GM08714 (cell line): ENCODE results near the gene MED12L.

Experiments
- H3K4me3 ChIP-seq: fragments of 200-500 bp; sonication (Bioruptor generic); 2 replicates; pipeline ENCODE4 v1.5.1; 2014; ENCODE audit warnings: mild to moderate bottlenecking, low read length, inconsistent platforms
- ZNF274 ChIP-seq: IDR thresholded peaks from 2 replicates; pipeline ENCODE4 v1.6.1; 2012; ENCODE audit warnings: mild to moderate bottlenecking, low read depth, low read length

MED12L gene

DNA sequence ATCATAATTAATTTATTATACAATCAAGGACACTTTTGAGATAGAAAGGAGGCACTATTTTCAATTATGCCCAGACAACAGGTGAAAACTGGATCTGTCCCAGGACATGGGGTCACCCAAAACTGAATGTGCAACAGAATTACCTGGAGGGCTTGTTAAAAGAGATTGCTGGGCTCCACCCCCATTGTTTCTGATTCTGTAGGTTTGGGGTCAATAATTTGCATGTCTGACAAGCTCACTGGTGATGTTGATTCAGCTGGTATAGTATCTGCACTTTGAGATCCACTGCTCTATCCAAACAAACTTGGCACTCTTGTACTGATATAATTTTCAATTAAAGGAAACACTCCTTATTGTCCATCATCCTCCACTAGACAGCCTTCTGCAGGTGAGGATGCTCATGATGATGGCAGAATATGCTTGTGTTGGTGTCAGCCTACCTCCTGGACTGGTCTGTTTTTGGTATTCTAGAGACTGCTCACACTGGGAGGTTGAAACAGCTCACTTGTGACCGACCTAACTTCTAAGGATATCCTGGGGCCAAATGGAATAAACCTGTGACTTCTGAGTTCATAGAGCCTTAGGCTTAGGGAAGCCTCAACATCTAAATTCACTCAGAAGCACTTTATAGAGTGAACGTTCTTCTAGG, 190.7 kb downstream of the MED12L start:
- H3K4me3 ChIP-seq: no peak overlapping the region; the same call in 1 of the 2 replicates
- no peak for TF ChIP-seq ZNF274

GRCh38 chr3:151276687-151277042, 191.2 kb downstream of the MED12L start:
- no peak overlapping the region; the same call in 1 of the 2 replicates for H3K4me3 ChIP-seq
- TF ChIP-seq ZNF274: no peak

DNA sequence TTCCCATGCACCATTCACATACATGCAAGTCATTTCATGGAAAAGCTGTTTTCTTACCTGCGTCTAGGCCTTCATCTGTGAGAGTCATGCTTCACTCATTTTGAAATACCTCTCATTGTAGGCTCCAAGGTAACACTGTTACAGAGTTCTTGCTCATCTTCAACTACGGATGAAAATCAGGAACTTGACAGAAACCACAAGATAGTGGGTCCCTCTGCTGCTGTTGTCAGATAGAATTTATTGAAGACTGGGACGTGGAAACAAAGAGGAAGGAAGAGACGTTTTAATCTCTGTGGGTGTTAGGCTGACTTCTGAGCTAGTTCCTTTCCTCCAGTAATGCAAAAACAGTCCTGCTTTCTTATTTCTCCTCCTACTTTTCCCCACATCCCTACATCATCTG, 192.8 kb downstream of the MED12L start, which contains the start of gene P2RY14:
P2RY14 (minus strand) TSS at position 313 of the 400 bp plus-strand sequence. CDS start 64,226 bp downstream, outside the sequence.
- TF ChIP-seq ZNF274: no peak
- no peak within 1 kb of the TSS for H3K4me3 ChIP-seq

GRCh38 chr3:151281671-151282324, 196.3 kb downstream of the MED12L start:
- no peak overlapping the region for H3K4me3 ChIP-seq
- no peak for TF ChIP-seq ZNF274

- no peak overlapping the region for H3K4me3 ChIP-seq
- TF ChIP-seq ZNF274: no peak
Observed at GRCh38 chr3:151282921-151283320, 197.5 kb downstream of the MED12L start.

- no peak overlapping the region for H3K4me3 ChIP-seq
- TF ChIP-seq ZNF274: no peak
Observed at GRCh38 chr3:151283387-151283786, 197.9 kb downstream of the MED12L start.

DNA sequence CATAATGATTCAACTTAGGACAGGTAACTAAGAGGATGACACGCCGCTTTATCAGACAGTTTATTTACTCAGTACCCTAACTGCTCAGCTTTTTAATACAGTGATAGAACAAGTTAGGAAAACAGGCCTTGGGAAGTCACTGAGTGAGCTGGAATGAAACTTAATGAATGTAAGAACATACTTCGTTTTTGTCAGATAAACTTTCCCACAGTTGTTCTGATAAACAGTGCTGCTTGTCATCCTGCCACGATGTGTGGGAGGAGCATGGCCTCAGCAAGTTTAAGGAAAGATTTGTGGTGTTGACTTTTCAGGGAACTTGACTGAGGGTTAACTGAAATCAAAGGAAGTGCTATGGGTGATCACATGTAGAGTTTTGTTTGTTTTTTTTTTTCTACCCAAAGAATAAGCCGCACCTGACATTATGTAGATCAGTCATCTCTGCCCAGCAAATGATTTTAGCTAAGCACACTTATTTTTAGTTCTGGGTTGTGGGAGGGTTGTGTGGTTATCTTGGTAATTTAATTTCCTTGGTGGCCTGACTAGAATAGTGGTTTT, 198.5 kb downstream of the MED12L start:
- TF ChIP-seq ZNF274: no peak
- no peak overlapping the region for H3K4me3 ChIP-seq

GRCh38 chr3:151285940-151286339, 200.5 kb downstream of the MED12L start:
- TF ChIP-seq ZNF274: no peak
- no peak overlapping the region for H3K4me3 ChIP-seq

- no peak for TF ChIP-seq ZNF274
- H3K4me3 ChIP-seq: no peak overlapping the region
Observed at GRCh38 chr3:151289445-151289844, 204.0 kb downstream of the MED12L start.

- TF ChIP-seq ZNF274: no peak
Observed at GRCh38 chr3:151290673-151291072, 205.2 kb downstream of the MED12L start.

DNA sequence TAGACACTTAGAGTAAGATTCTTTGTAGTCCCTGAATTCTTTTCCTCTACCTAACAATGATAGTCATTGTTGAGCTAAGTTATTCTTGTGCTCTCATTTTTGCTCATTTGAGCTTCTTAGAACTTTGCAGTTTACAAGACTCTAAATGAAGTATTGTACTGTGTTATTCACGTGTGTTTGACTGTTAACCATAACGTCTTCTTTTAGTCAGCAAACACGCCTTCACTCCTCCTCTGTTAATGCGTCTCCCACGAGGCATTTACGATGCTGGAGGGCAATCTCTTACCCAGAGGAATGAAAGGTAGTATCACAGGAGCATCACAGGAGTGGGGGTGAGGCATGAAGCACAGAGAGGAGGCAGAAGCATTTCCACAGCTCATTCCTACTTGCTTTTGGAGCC, 207.7 kb downstream of the MED12L start:
- no peak overlapping the region for H3K4me3 ChIP-seq
- no peak for TF ChIP-seq ZNF274

More at GRCh38 chr3:151290673-151291072, 205.2 kb downstream of the MED12L start:
- no peak overlapping the region for H3K4me3 ChIP-seq

DNA sequence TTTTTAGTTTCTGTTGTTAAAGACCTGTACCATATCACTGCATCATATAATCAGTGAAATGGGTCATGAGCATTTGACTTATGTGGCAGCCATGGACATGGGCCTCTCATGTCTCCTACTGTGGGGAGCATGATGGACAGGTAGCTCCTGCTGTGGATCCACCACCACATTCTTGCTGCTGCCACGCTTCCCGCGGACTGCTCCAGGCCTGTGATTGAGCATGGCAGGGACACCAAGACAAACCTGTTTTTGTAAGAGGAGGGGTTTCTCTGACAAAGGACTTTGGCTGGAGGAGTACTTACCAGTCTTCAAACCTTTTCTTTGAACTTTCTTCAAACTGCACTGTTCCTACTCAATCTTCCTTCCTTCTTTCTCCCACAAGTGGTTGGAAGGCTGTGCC, 210.8 kb downstream of the MED12L start:
- no peak for TF ChIP-seq ZNF274
- H3K4me3 ChIP-seq: no peak overlapping the region

DNA sequence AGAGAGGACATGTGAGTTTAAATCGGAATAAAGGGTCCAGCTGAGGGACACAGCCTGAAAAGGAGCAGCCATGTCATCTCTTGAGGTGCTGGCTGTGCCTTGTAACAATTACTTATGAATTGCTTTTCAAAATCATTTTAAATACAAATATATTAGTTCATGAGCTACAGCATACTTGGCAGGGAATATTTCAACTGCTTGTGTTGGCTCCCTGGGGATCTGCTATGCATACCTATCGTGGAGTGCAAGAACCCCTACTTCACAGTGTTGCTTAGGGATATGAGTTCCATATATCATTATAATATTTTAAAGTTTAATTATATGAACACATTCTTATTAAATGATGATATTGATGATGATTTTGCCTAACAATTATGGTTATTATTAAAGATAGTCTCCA, 212.0 kb downstream of the MED12L start:
- no peak overlapping the region for H3K4me3 ChIP-seq
- TF ChIP-seq ZNF274: no peak

DNA sequence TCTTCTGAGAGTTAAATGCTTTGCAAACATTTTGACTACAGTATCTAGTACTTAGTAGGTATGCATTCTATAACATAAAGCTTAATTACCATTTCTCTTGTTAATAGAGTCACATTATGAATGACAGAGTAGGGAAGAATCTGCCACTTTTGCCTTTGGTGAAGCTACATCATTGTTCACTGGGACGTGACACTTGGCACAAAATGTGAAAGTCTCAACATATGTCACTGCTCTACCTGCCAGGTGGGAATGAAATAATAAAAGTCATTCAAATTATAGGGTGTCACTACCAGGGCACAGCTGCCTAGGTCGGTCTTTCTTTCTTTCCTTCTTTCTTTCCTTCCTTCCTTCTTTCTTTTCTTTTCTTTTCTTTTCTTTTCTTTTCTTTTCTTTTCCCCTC, 213.5 kb downstream of the MED12L start:
- H3K4me3 ChIP-seq: no peak overlapping the region
- TF ChIP-seq ZNF274: no peak

DNA sequence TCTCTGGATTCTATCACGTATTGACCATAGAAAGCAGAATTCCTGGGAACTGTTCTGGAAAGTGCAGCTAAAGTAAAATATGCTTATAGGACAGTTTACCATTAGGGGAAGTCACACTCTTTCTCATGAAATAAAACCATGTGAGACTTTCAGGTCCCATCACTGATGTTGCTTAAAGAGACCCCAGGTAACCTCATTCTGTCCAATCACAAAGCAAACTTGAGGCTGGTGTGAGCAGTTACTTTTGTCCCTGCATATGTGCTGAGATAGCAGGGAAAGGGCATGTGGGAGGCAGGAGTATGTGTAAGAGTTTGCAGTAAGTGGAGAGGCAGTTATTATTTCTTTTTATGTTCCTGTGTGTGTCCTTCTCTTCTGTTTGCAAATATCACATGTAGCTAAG, 215.1 kb downstream of the MED12L start:
- no peak overlapping the region for H3K4me3 ChIP-seq
- no peak for TF ChIP-seq ZNF274

- TF ChIP-seq ZNF274: no peak
Observed at GRCh38 chr3:151301787-151302186, 216.3 kb downstream of the MED12L start.

More at GRCh38 chr3:151301787-151302186, 216.3 kb downstream of the MED12L start:
- no peak overlapping the region for H3K4me3 ChIP-seq
